T-helper 1 cell treated with Interleukin-12 subunit alpha and Interleukin-12 subunit beta and Interleukin-4 antibody, amounts not matched to agents 30 μg/mL and 1 μg/mL, for 36 hours (primary cell): Measurements from ENCODE around the gene JAZF1.

Source experiments
- H3K27ac Mint-ChIP-seq: one replicate; pipeline ENCODE4 v1.8.0; 2021; ENCODE audit warnings: mild to moderate bottlenecking, mixed read lengths
- H3K27me3 Mint-ChIP-seq: one replicate; pipeline ENCODE4 v1.8.0; 2021; ENCODE audit warnings: low read depth, mixed read lengths
- H3K36me3 Mint-ChIP-seq: one replicate; pipeline ENCODE4 v1.8.0; 2021; ENCODE audit warnings: low read depth, mixed read lengths
- H3K4me1 Mint-ChIP-seq: one replicate; pipeline ENCODE4 v1.8.0; 2021; ENCODE audit warnings: low read depth, mixed read lengths
- H3K4me3 Mint-ChIP-seq: one replicate; pipeline ENCODE4 v1.8.0; 2021; ENCODE audit warnings: mild to moderate bottlenecking, moderate library complexity, mixed read lengths
- H3K9me3 Mint-ChIP-seq: one replicate; pipeline ENCODE4 v1.8.0; 2021; ENCODE audit warnings: mixed read lengths

The JAZF1 gene

DNA sequence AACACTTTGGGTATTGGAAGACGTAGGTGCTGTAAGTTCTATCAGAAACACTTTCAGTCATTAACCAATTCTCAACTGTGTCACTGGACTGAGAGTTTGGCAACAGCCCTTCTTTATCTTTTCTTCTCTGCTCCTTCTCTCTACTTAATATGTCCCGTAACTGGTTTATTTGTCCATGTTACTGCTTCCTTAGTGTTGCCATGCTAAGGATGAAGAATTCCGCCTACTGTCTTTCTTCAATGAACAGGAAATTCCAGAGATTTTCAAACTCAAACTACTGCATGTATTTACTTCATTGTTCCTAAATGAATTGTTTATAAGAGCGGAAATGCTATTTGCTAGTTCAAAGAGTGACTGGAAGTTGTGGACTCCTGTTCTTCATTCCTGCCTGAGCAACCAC is 296.9 kb downstream of the JAZF1 start:
- Mint-ChIP-seq H3K36me3 (no peaks in the 10 kb centered on the region), H3K4me3 (no peak overlapping the region), H3K9me3 (no peaks in the 10 kb centered on the region), H3K27ac (no peak overlapping the region), H3K4me1 (no peaks in the 10 kb centered on the region), H3K27me3 (peaks cover 12% of the 10 kb centered on the region)

DNA sequence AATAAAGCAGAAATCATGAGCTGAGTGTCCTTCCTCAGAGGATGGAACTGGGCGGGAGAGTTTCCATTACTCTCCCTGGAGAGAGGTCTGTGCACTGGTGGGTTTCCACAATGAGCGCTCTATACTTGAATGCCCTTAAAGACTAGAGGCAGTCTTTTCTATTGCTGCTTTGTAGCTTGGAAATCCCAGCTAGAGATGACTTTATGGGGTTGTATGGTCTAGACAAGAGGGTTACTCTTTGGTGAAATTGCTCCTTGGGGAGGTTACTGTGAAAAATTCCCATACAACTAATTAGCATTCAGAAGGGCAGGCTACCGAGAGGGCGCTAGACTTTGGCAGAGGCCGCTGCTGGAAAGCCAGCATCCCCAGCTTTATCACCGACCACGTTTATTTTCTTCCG is 303.8 kb downstream of the JAZF1 start:
- Mint-ChIP-seq H3K27ac (no peak overlapping the region), H3K4me3 (no peak overlapping the region), H3K27me3 (peaks cover 4% of the 10 kb centered on the region), H3K36me3 (no peaks in the 10 kb centered on the region), H3K4me1 (peaks cover 7% of the 10 kb centered on the region), H3K9me3 (no peaks in the 10 kb centered on the region)

DNA sequence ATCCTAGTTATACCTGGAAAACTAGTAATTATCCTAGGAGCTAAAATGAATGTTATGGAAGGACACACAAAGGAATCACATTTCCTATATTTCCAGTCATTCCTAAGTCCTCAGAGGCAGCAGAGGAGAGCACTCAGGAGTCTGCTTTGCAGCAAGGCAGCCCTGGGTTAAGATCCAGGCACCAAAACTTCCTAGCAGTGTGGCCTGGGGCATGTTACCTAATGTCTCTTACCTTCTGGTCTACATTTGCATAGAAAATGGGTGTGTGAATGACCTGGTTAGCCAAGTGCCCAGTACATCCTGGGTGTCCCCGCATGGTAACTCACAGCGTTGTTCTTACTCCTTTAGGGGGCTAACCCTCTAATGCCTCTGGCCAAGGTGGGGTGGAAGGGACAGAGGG is 304.8 kb downstream of the JAZF1 start:
- H3K9me3 Mint-ChIP-seq, result no peaks in the 10 kb centered on the region
- peaks cover 4% of the 10 kb centered on the region for H3K27me3 Mint-ChIP-seq
- H3K36me3 Mint-ChIP-seq, result no peaks in the 10 kb centered on the region
- no peak overlapping the region for H3K4me3 Mint-ChIP-seq
- no peak overlapping the region for H3K27ac Mint-ChIP-seq
- H3K4me1 Mint-ChIP-seq, result peaks cover 7% of the 10 kb centered on the region

DNA sequence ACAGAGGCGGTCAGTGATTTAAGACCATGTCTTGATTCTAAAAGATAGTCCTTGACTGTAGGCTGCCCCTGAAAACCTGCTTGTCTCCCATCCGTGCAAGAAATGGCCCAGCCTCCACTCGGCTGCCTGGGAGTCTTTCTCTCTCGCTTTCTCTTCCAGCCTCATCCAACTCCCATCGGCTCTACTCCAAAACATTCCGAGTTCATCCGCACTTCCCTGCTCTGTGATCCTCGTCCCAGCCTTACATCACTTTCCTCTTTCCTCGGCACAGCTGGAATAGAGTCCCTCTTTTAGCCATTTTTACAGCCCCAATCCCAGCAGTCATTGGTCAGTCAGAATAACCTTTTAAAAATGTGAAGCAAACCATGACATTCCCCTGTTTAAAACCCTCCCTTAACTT is 305.5 kb downstream of the JAZF1 start:
- H3K4me1 Mint-ChIP-seq, result peaks cover 7% of the 10 kb centered on the region
- H3K27me3 Mint-ChIP-seq, result peaks cover 4% of the 10 kb centered on the region
- H3K27ac Mint-ChIP-seq, result no peak overlapping the region
- H3K9me3 Mint-ChIP-seq, result no peaks in the 10 kb centered on the region
- H3K36me3 Mint-ChIP-seq, result no peaks in the 10 kb centered on the region
- H3K4me3 Mint-ChIP-seq, result no peak overlapping the region

DNA sequence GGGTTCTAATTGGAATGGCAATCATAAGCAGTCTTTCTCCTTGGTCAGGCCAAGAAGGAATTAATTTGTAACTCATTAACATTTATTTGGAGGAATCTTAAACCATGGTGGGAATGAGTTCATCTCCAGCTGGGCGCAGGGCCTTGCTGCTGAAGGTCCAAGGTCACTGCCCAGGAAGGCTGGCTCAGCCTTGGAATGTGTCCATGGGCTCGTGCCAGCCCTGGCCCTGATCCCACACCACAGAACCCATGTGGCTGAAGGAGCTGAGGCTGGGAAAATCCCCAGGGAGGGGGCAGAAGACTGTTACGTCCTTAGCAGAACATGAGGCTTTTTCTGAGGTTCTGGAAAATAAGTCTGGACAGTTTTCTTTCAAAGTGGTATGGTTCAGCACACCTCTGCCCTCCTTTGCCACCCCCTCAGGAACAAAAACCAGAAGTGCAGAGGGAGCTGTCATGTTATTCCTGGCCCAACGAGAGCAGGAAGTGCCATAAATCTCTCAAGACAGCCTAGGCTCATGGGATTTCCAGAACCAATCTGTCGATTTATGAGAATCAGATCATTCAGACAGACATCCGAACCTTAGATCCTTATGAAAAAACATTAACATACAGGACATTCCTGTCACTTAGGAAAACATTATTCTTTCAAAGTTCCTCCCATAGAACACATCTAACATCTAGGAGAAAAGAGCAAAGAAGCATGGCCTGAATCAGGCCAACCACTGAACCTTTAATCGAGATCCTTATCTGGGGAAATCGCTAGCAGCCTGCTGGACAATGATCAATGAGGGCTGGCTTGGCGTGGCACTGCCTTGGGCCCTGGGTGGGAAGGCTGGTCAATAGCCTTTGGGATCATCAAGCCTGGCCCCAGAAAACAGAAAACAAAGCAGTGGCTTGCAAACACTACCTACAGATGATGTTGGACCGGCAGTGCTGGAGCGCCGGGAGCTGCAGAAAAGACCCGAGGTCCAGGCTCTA is 306.3 kb downstream of the JAZF1 start:
- H3K4me3 Mint-ChIP-seq, result no peak overlapping the region
- peaks cover 7% of the 10 kb centered on the region for H3K4me1 Mint-ChIP-seq
- no peak overlapping the region for H3K27ac Mint-ChIP-seq
- no peaks in the 10 kb centered on the region for H3K36me3 Mint-ChIP-seq
- peaks cover 4% of the 10 kb centered on the region for H3K27me3 Mint-ChIP-seq
- H3K9me3 Mint-ChIP-seq, result no peaks in the 10 kb centered on the region

DNA sequence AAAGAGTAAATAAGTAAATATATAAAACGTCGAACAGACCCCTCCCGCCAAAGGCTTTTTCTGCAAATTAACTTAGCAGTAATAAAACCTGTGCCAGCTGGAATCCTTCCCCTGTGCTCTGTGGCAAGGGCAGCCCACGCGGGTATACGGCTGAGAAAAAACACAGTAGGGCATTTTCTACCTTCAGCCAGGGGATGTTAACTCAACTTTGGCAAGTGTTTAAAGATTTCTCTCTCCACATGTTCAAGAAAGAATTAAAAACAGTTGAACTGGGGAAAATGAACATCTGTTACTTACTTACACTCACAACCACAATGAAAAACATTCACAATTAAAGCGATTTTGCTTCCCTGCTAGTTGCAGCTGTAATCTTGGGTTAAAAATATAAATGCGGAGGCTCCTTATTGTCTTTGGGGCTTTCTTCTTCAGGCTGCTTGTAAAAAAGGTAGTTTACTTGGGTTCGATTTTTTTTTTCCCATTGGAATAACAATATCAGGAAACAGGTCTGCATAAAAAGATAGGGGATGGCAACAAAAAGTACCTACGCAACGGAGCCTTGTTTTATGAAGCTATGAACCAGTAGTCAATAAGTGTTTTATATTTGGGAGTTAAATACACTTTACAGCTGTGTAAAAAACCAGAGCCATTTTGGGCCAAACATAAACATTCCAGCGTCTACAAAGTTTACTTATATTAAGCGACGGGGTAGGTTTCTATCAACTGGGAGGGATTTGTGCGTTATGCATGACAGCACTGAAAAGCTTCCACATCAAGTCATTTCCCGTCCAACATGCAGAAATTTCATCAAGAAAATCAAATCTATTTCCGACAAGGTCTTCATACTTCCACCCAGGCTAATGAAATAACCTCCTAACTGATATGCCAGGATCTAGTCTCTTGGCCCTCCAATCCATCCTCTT is 308.0 kb downstream of the JAZF1 start:
- Mint-ChIP-seq H3K27me3 (peaks cover 4% of the 10 kb centered on the region), H3K9me3 (no peaks in the 10 kb centered on the region), H3K36me3 (no peaks in the 10 kb centered on the region), H3K4me3 (no peak overlapping the region), H3K27ac (no peak overlapping the region), H3K4me1 (peaks cover 2% of the 10 kb centered on the region)

DNA sequence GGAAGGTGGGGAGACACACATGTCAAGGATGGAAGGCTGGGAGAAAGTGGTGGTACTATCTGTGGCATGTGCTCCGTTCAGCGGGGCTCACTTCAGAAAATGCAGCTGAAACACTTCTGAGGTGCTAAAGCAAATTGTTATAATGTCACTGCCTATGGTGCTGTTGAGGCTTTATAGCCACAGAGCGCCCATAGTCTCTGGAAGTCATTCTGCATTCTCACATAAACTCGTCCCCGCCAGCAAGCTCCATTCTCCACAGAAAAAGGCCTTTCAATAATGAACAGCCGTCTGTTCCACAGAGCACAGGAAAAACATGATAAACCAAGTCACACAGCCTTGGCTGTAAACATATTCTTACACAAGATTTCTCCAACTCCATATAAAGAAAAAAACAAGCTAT is 308.7 kb downstream of the JAZF1 start:
- no peaks in the 10 kb centered on the region for H3K4me1 Mint-ChIP-seq
- no peaks in the 10 kb centered on the region for H3K9me3 Mint-ChIP-seq
- no peaks in the 10 kb centered on the region for H3K36me3 Mint-ChIP-seq
- H3K27ac Mint-ChIP-seq, result no peak overlapping the region
- H3K27me3 Mint-ChIP-seq, result peaks cover 4% of the 10 kb centered on the region
- no peak overlapping the region for H3K4me3 Mint-ChIP-seq

DNA sequence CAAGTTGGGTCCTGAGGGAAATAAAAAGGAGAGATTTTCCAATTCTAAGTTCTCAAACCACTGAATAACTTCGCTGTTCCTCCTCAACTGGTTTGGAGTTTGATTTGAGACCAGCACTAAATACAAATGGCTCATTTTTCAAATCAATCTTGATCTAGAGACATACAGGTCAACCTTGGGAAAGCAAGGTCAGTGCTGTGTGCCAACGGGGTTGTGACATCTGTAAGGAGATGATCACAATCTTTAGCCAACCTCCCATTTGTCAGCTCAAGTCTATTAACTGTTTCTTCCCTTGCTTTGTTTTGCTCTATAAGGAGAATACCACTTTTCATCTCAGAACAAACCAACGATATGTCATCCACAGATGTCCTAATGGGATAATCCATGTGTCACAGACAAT is 309.5 kb downstream of the JAZF1 start:
- Mint-ChIP-seq H3K4me3 (no peak overlapping the region), H3K27me3 (peaks cover 4% of the 10 kb centered on the region), H3K27ac (no peak overlapping the region), H3K4me1 (no peaks in the 10 kb centered on the region), H3K36me3 (no peaks in the 10 kb centered on the region), H3K9me3 (no peaks in the 10 kb centered on the region)

DNA sequence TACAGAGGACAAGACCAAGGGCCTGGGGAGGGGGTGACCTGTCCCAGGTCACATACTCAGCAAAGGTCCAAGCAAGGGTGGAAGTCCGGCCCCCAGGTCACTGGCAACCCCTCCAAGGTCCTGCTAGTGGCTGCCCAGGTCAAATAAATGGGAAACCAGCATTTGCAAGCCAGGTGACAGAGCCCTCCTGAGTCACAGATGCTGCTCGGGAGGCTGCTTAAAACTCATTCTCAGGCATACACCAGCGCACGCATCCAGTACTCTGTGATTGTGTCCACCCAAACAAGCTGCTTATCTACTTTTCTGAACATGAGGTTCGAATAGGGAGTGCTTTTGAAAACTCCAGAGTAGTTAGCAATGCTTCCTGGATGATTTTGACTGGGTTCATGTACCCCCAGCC is 310.0 kb downstream of the JAZF1 start:
- no peaks in the 10 kb centered on the region for H3K36me3 Mint-ChIP-seq
- no peak overlapping the region for H3K27ac Mint-ChIP-seq
- H3K4me3 Mint-ChIP-seq, result no peak overlapping the region
- H3K4me1 Mint-ChIP-seq, result no peaks in the 10 kb centered on the region
- H3K27me3 Mint-ChIP-seq, result peaks cover 4% of the 10 kb centered on the region
- H3K9me3 Mint-ChIP-seq, result no peaks in the 10 kb centered on the region

DNA sequence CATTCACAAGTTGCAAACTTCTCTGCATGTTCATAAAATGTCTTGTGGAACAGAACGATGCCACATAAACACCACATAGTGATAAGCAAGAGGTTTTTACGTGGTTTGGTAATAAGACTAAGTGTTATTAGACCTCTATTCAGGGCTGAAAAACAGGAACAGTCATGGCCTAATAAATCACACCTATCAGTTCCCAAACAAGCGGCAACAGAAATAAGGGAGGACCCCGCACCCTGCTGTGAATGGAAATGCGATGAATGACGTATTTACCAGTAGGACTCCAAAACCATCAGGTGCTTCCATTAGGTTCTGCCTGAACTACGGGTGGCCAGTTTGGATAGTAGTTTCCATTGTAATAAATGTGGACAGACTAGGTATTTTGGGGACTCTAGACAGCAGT is 311.5 kb downstream of the JAZF1 start:
- no peaks in the 10 kb centered on the region for H3K4me1 Mint-ChIP-seq
- H3K9me3 Mint-ChIP-seq, result no peaks in the 10 kb centered on the region
- H3K4me3 Mint-ChIP-seq, result no peak overlapping the region
- no peak overlapping the region for H3K27ac Mint-ChIP-seq
- H3K27me3 Mint-ChIP-seq, result peaks cover 4% of the 10 kb centered on the region
- H3K36me3 Mint-ChIP-seq, result no peaks in the 10 kb centered on the region

DNA sequence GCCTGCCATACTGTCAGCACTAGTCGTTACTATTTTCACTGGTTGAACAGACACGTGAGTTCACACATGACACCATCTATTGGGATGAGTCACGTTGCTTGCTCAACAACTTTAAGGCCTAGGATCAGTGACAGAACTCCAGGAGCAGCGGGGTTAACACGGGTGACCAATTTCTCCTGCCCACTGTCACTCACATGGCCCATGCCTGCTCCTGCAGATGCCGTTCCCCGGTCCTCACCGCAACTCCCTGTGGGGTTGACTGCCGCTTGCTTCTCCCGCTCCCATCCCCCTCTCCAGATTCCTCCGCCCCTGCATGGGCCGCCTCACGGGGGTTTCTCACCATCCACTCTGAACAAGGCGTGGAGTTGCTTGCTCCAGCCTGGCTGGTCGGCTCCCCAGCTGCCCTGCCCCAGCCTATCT is 312.5 kb downstream of the JAZF1 start:
- no peak overlapping the region for H3K27ac Mint-ChIP-seq

DNA sequence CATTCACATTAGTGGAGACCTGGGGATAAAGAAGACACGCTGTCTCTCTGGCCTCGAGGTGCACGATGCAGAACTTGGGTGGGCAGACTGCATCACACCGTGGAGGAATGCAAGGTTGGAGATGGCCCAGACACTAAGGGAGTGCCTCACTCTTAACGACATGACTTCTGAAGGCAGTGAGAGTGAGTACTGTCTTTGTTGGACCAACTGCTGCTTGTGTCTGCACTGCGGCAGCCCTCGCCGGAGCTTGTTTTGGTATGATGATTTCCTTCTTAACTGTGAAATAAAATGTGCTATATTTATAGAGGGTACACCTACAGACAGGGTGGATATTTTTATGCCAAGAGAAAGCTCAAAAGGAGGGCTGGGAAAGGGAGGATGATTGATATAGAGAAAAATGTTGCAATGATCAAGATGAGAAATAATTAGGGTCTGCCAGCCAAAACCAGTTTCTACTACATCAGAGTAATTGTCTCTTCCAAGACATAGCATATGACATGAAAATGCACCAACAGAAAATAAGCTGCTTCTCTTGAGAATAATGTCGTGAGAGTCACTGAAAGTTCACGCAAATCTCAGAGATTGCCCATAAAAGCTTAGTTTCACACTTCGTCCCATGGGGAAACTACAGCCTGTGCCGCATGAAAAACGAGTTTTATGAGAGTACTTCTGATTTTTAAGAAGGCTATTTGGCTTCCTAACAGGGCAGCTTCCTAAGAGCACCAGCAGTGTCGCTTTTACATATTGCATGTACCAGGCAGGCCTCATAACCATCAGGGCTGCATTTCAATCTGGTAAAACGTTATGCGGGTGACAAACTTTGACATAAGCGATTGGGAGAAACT is 313.5 kb downstream of the JAZF1 start:
- Mint-ChIP-seq H3K36me3 (no peaks in the 10 kb centered on the region), H3K4me1 (no peaks in the 10 kb centered on the region), H3K27me3 (no peaks in the 10 kb centered on the region), H3K27ac (no peak overlapping the region), H3K9me3 (no peaks in the 10 kb centered on the region), H3K4me3 (no peak overlapping the region)

More for the DNA sequence above, 312.5 kb downstream of the JAZF1 start:
- Mint-ChIP-seq H3K36me3 (no peaks in the 10 kb centered on the region), H3K27me3 (no peaks in the 10 kb centered on the region), H3K4me3 (no peak overlapping the region), H3K9me3 (no peaks in the 10 kb centered on the region), H3K4me1 (no peaks in the 10 kb centered on the region)

DNA sequence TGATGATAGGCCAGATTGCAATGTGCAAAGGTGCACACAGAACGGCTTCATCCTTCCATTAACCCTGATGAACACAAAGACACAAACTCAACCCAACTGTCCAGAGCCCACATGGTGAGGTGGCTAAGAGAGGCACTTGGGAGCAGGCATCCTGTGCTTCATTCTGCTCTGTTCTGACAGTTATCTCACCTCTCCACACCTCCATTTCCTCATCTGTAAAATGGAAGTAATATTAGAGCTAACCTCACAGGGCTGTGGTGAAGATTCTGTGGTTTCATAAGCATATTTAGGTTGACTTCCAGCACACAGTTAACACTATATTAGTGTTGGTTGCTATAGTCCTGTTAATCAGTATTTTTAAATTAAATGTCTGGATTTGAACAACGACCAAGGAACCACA is 314.3 kb downstream of the JAZF1 start:
- Mint-ChIP-seq H3K9me3 (no peaks in the 10 kb centered on the region), H3K4me1 (no peaks in the 10 kb centered on the region), H3K27ac (no peak overlapping the region), H3K4me3 (no peak overlapping the region), H3K36me3 (no peaks in the 10 kb centered on the region), H3K27me3 (peaks cover 4% of the 10 kb centered on the region)

DNA sequence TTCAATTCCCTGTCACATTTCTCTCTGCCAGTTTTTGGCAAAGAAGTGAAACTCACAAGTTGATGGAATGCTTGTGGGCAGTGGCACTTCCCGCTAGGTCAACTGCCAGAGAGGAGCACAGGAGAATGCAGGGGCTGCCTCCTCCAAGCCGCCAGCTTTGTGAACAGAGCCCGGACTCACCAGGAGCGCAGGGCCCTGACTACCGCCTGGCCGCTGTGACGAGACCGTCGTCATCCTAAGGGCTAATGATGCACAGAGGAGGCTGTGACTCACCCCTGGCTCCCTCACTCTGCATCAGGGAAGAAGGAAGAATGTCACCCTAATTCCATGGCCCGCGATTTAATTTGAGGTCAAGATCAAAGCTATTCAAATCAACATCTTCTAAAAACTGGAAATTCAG is 316.7 kb downstream of the JAZF1 start:
- Mint-ChIP-seq H3K4me1 (no peaks in the 10 kb centered on the region), H3K9me3 (no peaks in the 10 kb centered on the region), H3K27me3 (peaks cover 6% of the 10 kb centered on the region), H3K27ac (no peak overlapping the region), H3K4me3 (no peak overlapping the region), H3K36me3 (no peaks in the 10 kb centered on the region)
